Neural crest cell (in vitro differentiated cells): ENCODE data around the gene NUMBL. TPM values are rescaled to one million over a fixed set of nuclear protein-coding genes. Genes with fewer than 3 reads are reported as not detected.

Experiments used
- DNase-seq: peaks from one replicate; pipeline ENCODE4 v3.0.0; 2021; ENCODE audit warnings: low read depth, mixed read lengths, low spot score
- H3K27ac Mint-ChIP-seq: one replicate; pipeline ENCODE4 v1.8.0; 2021; ENCODE audit warnings: mild to moderate bottlenecking, mixed read lengths; ENCODE audit not compliant: unreplicated experiment
- H3K27me3 Mint-ChIP-seq: 2 replicates; pipeline ENCODE4 v1.8.0; 2021; ENCODE audit warnings: low read depth, mild to moderate bottlenecking, mixed read lengths
- H3K36me3 Mint-ChIP-seq: 2 replicates; pipeline ENCODE4 v1.8.0; 2021; ENCODE audit warnings: low read depth, mild to moderate bottlenecking, mixed read lengths
- H3K4me1 Mint-ChIP-seq: 2 replicates; pipeline ENCODE4 v1.8.0; 2021; ENCODE audit warnings: mixed read lengths
- H3K4me3 Mint-ChIP-seq: one replicate; pipeline ENCODE4 v1.8.0; 2021; ENCODE audit warnings: mild to moderate bottlenecking, mixed read lengths
- H3K9me3 Mint-ChIP-seq: 2 replicates; pipeline ENCODE4 v1.8.0; 2021; ENCODE audit warnings: mixed read lengths
- total RNA-seq: library from RNA; stranded (reverse); gene quantifications from 2 replicates; pipeline ENCODE4 v1.2.1, GENCODE V29; 2021
- TF ChIP-seq, protein P1 (sequence below): fragments of 200-600 bp; sonication (generic); conservative IDR thresholded peaks from 2 replicates; pipeline ENCODE4 v1.5.0; 2021; ENCODE audit warnings: antibody characterized with exemption, mild to moderate bottlenecking

The NUMBL gene
- total RNA-seq, 1 donor from 2014 or later: 26.8 TPM

DNA sequence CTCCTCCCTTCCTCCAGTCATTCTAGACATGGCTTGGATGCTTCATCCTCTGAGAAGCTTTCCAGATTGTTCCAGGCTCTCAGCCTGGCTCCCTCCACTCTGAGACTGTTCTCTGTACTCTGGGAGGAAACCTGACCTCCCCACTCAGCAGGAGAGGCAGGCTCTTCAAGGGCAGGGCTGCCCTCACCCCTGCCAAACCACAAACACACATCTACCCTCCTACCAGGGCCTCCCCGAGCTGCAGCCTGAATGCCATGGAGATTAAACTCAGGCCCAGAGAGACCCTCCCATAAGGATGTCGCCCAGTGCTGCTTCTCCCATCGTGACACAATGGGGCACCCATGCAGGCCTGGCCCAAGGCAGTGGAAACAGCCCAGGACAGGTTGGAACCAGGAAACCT is 16.2 kb downstream of the NUMBL start:
- DNase-seq: no peak
- TF ChIP-seq, protein P1, sequence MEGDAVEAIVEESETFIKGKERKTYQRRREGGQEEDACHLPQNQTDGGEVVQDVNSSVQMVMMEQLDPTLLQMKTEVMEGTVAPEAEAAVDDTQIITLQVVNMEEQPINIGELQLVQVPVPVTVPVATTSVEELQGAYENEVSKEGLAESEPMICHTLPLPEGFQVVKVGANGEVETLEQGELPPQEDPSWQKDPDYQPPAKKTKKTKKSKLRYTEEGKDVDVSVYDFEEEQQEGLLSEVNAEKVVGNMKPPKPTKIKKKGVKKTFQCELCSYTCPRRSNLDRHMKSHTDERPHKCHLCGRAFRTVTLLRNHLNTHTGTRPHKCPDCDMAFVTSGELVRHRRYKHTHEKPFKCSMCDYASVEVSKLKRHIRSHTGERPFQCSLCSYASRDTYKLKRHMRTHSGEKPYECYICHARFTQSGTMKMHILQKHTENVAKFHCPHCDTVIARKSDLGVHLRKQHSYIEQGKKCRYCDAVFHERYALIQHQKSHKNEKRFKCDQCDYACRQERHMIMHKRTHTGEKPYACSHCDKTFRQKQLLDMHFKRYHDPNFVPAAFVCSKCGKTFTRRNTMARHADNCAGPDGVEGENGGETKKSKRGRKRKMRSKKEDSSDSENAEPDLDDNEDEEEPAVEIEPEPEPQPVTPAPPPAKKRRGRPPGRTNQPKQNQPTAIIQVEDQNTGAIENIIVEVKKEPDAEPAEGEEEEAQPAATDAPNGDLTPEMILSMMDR: no peak
- no peaks in the 10 kb centered on the region for H3K4me1 Mint-ChIP-seq
- H3K36me3 Mint-ChIP-seq: peaks cover 20% of the 10 kb centered on the region
- no peak overlapping the region for H3K4me3 Mint-ChIP-seq
- H3K27ac Mint-ChIP-seq: peak overlapping the region; percentile 27
- no peaks in the 10 kb centered on the region for H3K27me3 Mint-ChIP-seq
- peaks cover 2% of the 10 kb centered on the region for H3K9me3 Mint-ChIP-seq

DNA sequence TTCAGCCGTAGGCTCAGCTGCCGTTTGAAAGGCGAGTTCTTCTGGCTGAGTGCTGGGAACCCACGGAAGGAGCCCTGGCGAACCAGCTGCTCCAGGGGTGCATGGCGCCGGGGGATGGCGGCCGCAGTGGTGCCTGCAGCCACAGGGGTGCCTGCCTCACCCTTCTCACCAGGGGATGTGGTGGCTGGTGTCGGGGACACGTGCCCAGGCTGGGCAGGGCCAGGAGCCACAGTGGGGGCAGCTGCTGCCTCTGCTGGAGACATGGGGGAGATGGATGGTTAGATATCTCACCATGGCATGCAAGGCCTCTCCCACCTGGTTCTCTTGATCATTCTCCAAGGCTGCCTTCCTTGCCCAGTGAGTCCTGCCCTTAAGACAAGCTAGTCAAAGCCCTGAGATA is 17.1 kb downstream of the NUMBL start:
- Mint-ChIP-seq H3K27me3 (no peaks in the 10 kb centered on the region), H3K27ac (no peak overlapping the region), H3K4me3 (no peak overlapping the region), H3K36me3 (peaks cover 26% of the 10 kb centered on the region), H3K9me3 (peaks cover 5% of the 10 kb centered on the region), H3K4me1 (no peaks in the 10 kb centered on the region)
- no peak for DNase-seq
- TF ChIP-seq, protein P1: no peak

DNA sequence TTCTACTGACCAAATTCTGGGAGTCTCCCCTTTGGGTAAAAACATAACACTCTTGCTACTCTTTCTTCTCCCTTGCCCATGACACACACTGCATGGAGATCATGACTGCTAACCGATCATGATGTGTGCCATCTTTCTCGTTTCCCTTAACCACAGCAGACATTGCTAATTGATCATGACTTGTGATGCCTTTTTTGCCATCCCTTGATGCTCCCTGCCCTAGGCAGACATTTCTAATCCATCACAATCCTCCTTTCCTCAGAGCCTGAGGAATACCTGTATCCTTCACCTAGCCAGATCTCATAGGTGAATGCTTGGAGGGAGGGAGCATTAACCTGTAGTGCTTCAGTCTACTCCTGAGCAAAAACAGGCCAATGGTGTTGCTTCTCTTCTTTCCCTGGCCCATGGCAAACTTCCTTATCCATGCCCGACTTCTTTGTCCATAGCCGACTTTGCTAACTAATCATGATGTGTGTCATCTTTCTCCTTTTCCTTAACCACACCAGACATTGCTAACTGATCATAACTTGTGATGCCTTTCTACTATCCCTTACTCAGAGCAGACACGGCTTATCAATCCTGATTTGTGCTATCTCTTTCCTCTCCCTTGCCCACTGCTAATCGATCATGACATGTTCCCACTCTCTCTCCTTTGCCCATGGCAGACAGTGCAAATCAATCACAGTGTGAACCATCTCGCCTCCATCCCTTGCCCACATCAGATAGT is 17.7 kb downstream of the NUMBL start:
- TF ChIP-seq, protein P1: no peak
- peaks cover 5% of the 10 kb centered on the region for H3K9me3 Mint-ChIP-seq
- no peak overlapping the region for H3K27ac Mint-ChIP-seq

DNA sequence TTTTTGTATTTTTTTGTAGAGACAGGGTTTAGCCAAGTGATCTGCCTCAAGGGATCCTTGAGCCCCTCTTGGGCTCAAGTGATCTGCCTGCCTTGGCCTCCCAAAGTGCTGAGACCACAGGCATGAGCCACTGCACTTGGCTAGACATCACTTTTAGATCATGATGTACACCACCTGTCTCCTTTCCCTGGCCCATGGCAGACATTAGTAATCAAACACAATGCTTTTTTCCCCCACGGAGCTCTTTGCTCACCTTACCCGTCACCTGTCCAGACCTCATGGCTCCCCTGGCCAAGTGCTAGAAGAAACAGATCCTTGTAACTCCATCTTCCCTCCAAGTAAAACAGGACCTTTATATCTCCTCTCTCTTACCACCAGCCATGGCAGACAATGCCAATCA is 18.4 kb downstream of the NUMBL start:
- no peak for DNase-seq
- Mint-ChIP-seq H3K4me1 (no peaks in the 10 kb centered on the region), H3K4me3 (no peak overlapping the region), H3K27me3 (no peaks in the 10 kb centered on the region), H3K9me3 (peaks cover 5% of the 10 kb centered on the region), H3K27ac (no peak overlapping the region), H3K36me3 (peaks cover 22% of the 10 kb centered on the region)
- TF ChIP-seq, protein P1: no peak

More for the DNA sequence above, 17.7 kb downstream of the NUMBL start:
- peaks cover 25% of the 10 kb centered on the region for H3K36me3 Mint-ChIP-seq
- no peaks in the 10 kb centered on the region for H3K4me1 Mint-ChIP-seq
- no peak for DNase-seq
- no peaks in the 10 kb centered on the region for H3K27me3 Mint-ChIP-seq
- no peak overlapping the region for H3K4me3 Mint-ChIP-seq

DNA sequence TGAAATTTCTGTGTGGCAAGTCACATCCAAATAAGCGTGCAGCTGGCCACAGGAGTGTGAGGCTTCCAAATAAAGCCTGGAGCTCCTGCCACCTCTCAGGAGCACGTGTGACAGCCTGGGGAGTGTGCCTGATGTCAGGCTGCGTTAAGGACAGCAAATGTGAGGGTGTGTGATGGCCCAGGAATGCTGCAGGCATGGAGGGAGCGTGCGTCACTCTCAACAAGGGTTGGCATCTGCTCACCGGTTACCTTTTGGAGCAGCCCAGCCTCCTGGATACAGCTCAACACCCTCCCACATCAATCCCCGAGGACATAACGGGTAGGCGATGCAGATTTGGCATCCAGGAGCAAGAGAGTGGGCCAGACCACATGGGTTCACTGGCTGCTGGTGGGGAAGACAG is 19.0 kb downstream of the NUMBL start:
- Mint-ChIP-seq H3K9me3 (peaks cover 5% of the 10 kb centered on the region), H3K36me3 (peaks cover 22% of the 10 kb centered on the region), H3K4me3 (no peak overlapping the region), H3K4me1 (no peaks in the 10 kb centered on the region), H3K27me3 (no peaks in the 10 kb centered on the region), H3K27ac (no peak overlapping the region)
- TF ChIP-seq, protein P1: no peak
- no peak for DNase-seq
